SHP77 (cell line): ENCODE data around the gene TFCP2.

ENCODE experiments used
- DNase-seq, 2 experiments: peaks; one replicate each; lab custom pipeline; 2025; lab: John Stamatoyannopoulos, UW

TFCP2 gene

GRCh38 chr12:51150777-51151176 lies 22.2 kb downstream of the TFCP2 start:
- no peak for DNase-seq

GRCh38 chr12:51147309-51147708 lies 25.6 kb downstream of the TFCP2 start:
- DNase-seq, result no peak

DNA sequence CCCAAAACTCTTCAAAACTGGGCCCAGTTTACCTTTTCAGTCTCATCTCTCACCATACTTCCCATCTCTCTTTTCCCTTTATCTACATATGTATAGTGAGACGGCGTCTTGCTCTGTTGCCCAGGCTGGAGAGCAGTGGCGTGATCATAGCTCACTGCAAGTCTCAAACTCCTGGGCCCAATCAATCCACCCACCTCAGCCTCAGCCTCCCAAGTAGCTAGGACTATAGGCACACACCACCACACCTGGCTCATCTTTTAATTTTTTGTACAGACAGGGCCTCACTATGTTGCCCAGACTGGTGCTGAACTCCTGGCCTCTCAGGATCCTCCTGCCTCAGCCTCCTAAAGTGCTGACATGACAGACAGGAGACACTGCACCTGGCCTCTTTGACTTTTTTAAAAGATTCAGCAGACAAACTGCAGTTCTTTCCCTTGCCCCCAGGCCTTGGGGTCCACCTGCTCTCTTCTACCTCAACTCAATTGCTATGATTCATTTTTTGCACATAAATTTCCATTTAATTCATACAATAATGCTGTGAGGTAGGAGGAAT lies 33.6 kb downstream of the TFCP2 start:
- no peak for DNase-seq

DNA sequence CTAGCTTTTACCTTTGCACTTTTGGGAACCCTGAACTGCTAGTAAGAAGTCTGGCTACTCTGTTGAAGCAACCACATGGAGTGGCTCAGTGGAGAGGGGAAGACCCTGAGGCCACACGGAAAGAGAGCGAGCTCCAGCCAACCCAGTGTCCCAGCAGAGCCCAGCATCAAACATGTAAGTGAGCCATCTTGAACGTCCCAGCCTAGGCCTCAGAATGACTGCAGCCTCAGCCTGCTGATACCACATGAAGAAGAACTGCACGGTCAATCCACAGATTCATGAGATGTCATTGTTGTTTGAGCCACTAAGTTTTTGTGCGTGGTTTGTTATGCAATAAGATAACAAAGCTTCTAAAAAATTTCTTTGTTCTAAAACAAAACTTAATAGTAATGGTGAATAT lies 40.2 kb downstream of the TFCP2 start:
- DNase-seq, result no peak

DNA sequence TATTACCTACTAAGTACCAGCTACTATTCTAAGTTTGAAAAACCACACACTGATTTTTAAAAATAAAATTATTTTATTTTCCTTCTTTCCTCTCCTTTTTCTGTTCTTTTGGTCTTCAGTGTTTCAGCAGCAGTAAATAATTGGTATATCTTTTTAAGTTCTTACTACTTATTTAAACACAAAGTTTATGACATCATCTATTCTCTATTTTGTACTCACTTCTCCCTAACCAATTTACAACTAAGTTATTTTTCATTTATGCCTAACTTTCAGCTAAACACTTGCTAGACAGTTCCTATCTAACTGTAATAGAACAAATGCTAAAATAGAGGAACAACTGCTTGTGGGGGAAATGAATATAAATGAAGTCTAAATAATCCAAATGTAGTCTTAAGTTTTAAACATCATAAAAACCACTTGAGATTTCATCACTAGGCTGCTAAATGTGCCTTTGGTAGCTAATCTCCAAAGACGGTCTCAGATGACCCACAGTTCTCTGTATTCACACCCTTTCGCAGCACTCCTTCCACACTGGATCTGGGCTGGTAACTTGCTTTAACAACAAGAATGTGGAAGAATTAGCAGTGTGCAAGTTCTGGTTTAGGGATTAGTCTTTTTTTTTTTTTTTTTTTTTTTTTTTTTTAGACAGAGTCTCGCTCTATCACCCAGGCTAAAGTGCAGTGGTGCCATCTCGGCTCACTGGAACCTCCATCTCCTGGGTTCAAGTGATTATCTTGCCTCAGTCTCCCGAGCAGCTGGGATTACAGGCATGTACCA lies 41.0 kb downstream of the TFCP2 start:
- DNase-seq, result no peak

DNA sequence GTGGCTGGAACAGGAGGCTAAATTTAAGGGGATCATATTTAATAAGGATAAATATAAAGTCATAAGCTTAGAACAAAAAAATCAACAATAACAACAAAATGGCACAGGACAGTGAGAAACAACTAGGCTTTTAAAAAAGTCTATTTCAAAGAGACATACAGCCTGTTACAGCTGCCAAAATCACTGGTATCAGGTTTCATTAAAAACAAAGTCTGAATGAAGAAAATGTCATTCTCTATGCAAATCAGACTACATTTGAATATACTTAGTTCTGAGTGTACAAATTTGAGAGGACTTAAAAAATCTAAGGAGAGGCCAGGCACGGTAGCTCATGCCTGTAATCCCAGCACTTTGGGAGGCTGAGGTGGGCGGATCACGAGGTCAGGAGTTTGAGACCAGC lies 44.0 kb downstream of the TFCP2 start:
- no peak for DNase-seq

DNA sequence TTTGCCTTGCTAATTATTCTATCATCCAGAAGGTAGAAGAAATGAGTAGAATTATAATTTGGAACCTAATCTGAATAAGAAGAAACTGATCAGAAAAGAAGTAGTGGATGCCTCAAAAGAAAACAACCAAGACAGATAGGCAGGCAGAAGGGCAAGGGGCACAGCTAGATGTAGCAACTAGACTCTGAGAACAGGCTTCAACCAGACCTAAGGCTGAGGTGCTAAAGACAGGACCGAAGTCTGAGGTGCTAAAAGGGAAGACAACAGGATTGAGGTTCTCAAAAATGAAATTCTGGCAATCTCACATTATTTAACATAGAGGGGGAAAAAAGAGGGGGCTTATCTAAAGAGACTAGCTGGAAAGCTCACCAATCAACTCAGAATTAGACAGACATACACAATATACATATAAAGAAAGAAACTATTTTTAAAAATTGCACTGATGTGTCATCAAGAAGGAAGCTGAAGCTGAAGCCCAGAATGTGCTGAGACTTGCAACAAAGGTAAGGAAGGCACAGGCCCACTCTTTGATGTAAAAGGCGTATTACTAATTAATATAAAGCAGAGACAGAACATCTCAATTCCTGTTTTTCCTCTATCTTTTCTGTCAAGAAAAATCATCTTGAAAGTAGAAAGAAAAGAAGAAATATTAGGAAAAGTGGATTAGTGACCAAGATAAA lies 45.7 kb downstream of the TFCP2 start:
- no peak for DNase-seq

DNA sequence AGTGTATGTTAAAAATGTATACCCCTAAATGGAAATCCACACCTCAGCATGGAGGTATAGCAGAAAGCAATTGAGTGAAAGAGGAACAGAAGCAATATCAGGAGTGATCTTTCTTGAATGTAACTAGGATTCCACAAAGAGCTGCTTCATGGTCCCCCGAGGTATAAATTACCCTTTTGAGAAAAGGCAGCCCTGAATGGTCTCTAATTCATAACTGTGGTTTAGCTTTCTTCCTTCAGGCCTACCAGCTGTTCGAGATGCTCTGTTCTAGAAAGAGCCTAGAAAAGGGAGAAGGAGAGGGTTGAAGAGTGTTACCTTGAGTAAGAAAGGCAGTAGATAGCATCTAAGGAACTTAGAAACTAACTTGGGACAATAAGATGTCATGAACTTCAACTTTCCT lies 46.6 kb downstream of the TFCP2 start:
- no peak for DNase-seq

DNA sequence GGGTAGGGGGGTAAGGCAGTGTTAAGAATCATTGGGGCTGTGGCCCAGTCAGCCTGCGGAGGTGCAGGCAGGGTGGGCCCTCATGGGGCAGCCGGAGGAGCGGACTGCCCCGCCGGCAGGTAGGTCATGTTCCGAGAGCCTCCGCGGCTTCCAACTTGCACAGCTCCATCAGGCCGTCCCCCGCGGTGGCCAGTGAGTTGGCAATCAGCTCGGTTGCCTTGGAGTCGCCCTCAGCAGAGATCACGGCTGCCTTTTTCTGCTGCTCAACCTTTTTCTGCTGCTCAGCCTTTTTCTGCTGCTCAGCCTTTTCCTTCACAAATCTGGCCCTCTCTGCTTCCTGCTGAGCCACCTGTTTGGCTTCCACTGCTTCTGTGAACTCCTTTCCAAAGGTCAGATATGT lies 48.4 kb downstream of the TFCP2 start:
- no peak for DNase-seq

GRCh38 chr12:51122844-51123243 lies 50.1 kb downstream of the TFCP2 start:
- DNase-seq, result no peak

- DNase-seq, result no peak
Measured at GRCh38 chr12:51118706-51119105, 54.2 kb downstream of the TFCP2 start.

GRCh38 chr12:51115533-51115932 lies 57.4 kb downstream of the TFCP2 start:
- DNase-seq, result no peak

DNA sequence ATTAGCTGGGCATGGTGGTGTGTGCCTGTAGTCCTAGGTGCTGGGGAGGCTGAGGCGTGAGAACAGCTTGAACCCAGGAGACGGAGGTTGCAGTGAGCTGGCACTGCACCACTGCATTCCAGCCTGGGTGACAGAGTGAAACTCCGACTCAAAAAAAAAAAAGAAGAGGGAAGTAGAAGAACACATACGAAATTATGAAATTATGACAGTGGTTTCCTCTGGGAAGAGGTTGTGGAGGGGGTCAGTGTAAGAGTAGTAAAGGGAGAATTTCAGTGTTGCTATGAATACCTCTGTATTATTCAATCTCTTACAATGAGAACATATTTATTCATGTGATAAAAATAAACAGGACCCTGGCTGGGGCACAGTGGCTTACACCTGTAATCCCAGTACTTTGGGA lies 64.8 kb downstream of the TFCP2 start:
- DNase-seq, result no peak

- no peak for DNase-seq
Measured at GRCh38 chr12:51103977-51104376, 69.0 kb downstream of the TFCP2 start.

GRCh38 chr12:51098611-51099010 lies 74.3 kb downstream of the TFCP2 start:
- no peak for DNase-seq

DNA sequence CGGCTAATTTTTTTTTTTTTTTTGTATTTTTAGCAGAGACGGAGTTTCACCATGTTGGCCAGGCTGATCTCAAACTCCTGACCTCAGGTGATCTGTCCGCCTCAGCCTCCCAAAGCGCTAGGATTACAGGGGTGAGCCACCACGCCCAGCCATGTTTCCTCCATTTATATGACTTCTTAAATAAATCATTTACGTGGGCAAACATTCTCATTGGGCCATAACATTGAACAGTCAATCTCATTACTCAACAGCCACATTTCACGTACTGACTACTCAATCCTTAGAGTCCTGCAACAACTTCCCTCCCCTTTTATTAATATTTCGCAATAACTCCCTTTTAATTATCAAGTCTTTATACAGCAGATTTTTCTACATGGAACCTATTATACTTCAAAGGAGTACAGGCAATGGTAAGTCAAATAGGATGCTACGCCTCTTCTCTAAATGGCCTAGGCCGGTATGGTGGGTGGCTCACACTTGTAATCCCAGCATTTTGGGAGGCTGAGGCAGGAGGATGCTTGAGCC lies 82.2 kb downstream of the TFCP2 start:
- DNase-seq, result no peak

DNA sequence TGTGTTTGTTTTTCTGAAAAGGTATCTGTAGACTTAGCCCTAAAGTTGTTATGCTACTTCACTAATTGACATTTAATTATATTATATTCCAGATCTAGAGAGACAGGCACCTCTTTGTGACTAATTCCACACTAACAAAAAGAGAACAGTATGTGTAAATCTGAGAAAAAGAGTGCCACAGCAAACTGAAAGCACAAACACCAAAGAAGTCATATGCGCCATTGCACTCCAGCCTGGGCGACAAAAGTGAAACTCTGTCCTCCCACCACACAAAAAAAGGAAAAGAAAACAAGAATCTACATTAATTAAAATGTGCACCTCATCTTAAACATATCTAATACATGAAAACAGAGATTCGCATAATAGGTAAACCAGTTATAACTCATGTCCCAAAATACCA lies 85.1 kb downstream of the TFCP2 start:
- DNase-seq, result no peak

GRCh38 chr12:51086933-51087332 lies 86.0 kb downstream of the TFCP2 start:
- no peak for DNase-seq

DNA sequence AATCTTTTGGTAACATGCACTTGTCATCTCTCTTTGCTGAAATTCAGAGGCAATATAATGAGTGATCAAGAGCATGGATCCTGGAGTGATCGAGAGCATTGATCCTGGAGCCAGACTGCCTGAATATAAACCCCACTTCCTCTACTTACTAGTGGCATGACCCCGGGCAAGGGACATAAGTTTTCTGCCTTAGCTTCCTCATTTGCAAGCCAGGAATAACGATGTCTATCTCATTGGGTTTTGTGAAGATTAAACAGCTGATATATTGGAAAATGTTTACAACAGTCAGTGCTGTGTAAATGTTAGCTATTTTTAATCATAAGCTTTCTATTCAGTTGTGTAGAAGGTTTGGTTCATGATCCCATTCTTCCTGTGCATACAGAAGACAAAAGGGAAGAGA lies 87.2 kb downstream of the TFCP2 start:
- DNase-seq, result no peak

DNA sequence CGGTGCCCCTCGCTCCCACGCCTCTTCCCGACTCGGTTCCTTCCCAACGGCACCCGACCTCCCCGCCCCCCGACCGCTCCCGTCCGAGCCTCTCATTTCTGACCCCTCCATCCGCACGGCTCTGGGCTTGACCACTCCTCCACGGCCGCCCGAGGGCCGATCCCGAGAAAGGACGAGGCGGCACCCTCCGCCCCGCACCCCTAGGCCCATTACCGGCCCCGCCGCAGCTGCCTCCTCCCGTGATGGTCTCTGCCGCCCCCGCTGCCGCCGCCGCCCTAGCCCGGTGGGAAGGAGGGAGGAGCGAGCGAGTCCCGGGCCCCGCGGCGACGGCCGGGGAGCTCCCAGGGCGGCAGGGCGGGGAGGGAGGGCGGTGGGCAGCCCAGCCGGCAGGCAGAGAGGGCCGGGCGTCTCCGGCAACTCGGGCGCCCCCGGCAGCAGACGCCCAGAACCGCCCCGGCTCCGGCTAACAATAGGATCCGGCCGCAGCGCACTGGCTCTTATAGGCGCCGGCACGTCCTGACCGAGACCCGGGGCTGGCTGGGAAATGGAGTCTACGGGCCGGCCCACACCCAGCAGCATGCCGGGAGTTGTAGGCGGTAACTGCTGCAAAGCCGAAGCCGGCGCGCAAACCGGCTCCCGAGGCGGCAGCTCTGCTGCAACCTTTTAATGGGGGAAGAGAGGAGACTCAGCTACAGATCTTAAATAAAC lies 89.7 kb downstream of the TFCP2 start, which contains the start of gene CSRNP2:
TSS of gene CSRNP2 (minus strand) at position 471 of the 708 bp plus-strand sequence. CDS start 7,035 bp downstream, outside the sequence.
- DNase-seq, result peak; percentile 92 to 96

DNA sequence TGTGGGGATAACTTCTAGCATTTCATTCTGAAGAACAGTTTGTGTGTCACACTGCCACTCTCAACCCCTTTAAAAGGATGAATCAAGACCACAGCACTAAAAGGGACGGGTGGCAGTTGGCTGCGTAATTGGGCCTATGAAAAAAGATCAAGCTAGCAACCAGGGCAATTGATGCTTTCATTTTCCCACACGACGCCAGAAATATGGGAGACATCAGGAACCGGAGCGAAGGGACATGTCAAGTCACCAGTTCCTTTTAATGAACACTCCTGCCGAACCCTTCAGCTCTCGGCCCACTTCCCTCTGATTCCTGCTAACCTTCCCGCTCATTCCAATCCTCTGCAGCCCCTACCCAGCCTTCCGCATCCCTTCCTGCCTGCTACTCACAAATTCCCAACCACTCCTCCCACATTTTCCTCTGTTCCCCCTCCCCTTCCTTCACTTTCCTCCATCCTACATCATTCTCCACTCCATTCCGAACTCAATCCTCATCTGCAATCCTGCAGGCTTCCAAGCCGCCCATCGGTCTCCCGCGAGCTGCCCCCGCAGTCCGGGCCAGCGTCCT lies 90.3 kb downstream of the TFCP2 start:
- peak in 1 of 2 experiments; percentile 12 for DNase-seq

DNA sequence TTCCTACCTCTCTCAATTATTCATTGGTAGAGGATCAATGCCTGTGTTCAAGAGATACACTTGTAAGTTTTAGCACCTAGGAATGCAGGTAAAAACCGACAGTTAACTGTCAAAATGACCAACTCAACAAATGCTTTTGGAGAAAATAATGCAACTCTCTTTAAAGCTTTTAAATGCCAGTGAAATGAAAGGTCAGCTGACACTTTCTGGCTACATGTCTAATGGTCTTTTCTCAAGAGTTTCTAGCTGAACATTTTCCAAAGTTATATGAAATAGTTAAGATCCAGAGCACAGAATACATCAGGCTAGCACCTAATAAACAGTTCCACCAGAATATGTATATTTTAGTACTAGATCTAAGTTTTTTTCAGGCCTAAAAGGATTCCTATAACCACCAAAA lies 91.5 kb downstream of the TFCP2 start:
- no peak for DNase-seq
